ENCODE data around the gene CACNG1.
"Not testable (repeated sequence)": the region's sequence is repeated elsewhere in the genome, so short reads cannot be mapped to it uniquely, and the experiment has no call there.

The CACNG1 gene

GRCh38 chr17:67026341-67026740 lies 18.0 kb upstream of the CACNG1 start:
- no peak for DNase-seq

GRCh38 chr17:67027031-67027628 lies 17.2 kb upstream of the CACNG1 start:
- DNase-seq = no peak

GRCh38 chr17:67030641-67031040 lies 13.7 kb upstream of the CACNG1 start:
- no peak for DNase-seq

GRCh38 chr17:67032382-67032781 lies 12.0 kb upstream of the CACNG1 start:
- DNase-seq = no peak

- DNase-seq = no peak
Measured at GRCh38 chr17:67032985-67033384, 11.4 kb upstream of the CACNG1 start.

- DNase-seq = no peak
Measured at GRCh38 chr17:67033613-67034012, 10.7 kb upstream of the CACNG1 start.

GRCh38 chr17:67035131-67036083 lies 8.9 kb upstream of the CACNG1 start:
- DNase-seq = no peak

GRCh38 chr17:67038861-67039365 lies 5.4 kb upstream of the CACNG1 start:
- DNase-seq = no peak

GRCh38 chr17:67040652-67041051 lies 3.7 kb upstream of the CACNG1 start:
- DNase-seq = no peak

GRCh38 chr17:67041119-67041518 lies 3.2 kb upstream of the CACNG1 start:
- DNase-seq = not testable (repeated sequence)

GRCh38 chr17:67041531-67041930 lies 2.8 kb upstream of the CACNG1 start:
- no peak for DNase-seq

- DNase-seq = no peak
Measured at GRCh38 chr17:67041941-67042899, 2.1 kb upstream of the CACNG1 start.

- no peak for DNase-seq
Measured at GRCh38 chr17:67043283-67043682, 1.1 kb upstream of the CACNG1 start.

GRCh38 chr17:67044940-67045339 lies 586 bp downstream of the CACNG1 start:
- no peak for DNase-seq

GRCh38 chr17:67046398-67046797 lies 2.0 kb downstream of the CACNG1 start:
- no peak for DNase-seq

- DNase-seq = no peak
Measured at GRCh38 chr17:67047382-67047781, 3.0 kb downstream of the CACNG1 start.

- no peak for DNase-seq
Measured at GRCh38 chr17:67049025-67049739, 4.8 kb downstream of the CACNG1 start.

- no peak for DNase-seq
Measured at GRCh38 chr17:67050066-67050465, 5.7 kb downstream of the CACNG1 start.

GRCh38 chr17:67050471-67051154 lies 6.3 kb downstream of the CACNG1 start:
- DNase-seq = no peak

- DNase-seq = no peak
Measured at GRCh38 chr17:67051155-67051538, 6.8 kb downstream of the CACNG1 start.

- DNase-seq = no peak
Measured at GRCh38 chr17:67051837-67052236, 7.5 kb downstream of the CACNG1 start.

Measured in activated gamma-delta T cell treated with Interleukin-2 at 50 U/mL for 16 hours (primary cell).